Subcutaneous adipose tissue (tissue), 4 donors: ENCODE measurements around the gene ANKRD10. TPM values are rescaled to one million over a fixed set of nuclear protein-coding genes. Genes with fewer than 3 reads are reported as not detected.

Experiments
- CTCF ChIP-seq: fragments of 450-650 bp; IDR thresholded peaks from one replicate; pipeline ENCODE4 v1.5.1; 2016; ENCODE audit warnings: low read depth, mild to moderate bottlenecking, control low read depth, antibody characterized with exemption, moderate library complexity
- small RNA-seq: library from RNA; depleted of rRNA; stranded (forward); fragments of <200 nt; gene quantifications from one replicate; pipeline ENCODE3, GENCODE V24; 2016
- total RNA-seq, 4 donors: library from RNA; depleted of rRNA; stranded (reverse); fragments of >200 nt; gene quantifications; one replicate each; pipeline ENCODE4 v1.1.0, GENCODE V29; 2016

ANKRD10 gene
- total RNA-seq, 4 donors from 2014 or later = 118 to 170 (median 135) TPM

- no peak for TF ChIP-seq CTCF
These were observed 86.2 kb downstream of the ANKRD10 start for GRCh38 chr13:110828705-110829104.

Small RNAs within 50 kb of the gene (small RNA-seq; reads per million reads assigned to genes)
- not detected for gene AL442128.1

Other genes starting within 250 kb of the ANKRD10 start
- gene CARS2, start 209.0 kb downstream of the ANKRD10 start, total RNA-seq = 100 to 1,000 TPM in 2 of 4 donors, 10 to 100 TPM in 2; 36.5 to 366 (median 102) TPM
- 10 to 100 TPM; 15.3 to 26.0 (median 17.6) TPM for gene ING1, start 201.4 kb downstream of the ANKRD10 start, total RNA-seq
- gene ARHGEF7, start 200.2 kb upstream of the ANKRD10 start, total RNA-seq = 100 to 1,000 TPM in 2 of 4 donors, 10 to 100 TPM in 2; 79.2 to 173 (median 114) TPM